GM20000 (cell line): ENCODE data around the gene PTTG2.

Experiments used
- DNase-seq: peaks from one replicate; pipeline ENCODE4 v3.0.0; 2012; ENCODE audit warnings: low spot score
- CTCF ChIP-seq: IDR thresholded peaks from 2 replicates; pipeline ENCODE4 v1.5.1; 2012; ENCODE audit warnings: mild to moderate bottlenecking, control low read depth; ENCODE audit errors: extremely low read depth, missing control alignments

PTTG2 gene

GRCh38 chr4:37960679-37961450, 667 bp downstream of the PTTG2 start:
- TF ChIP-seq CTCF: no peak
- no peak for DNase-seq

- TF ChIP-seq CTCF: no peak
- no peak for DNase-seq
Measured at GRCh38 chr4:37964734-37965457, 4.7 kb downstream of the PTTG2 start.

- no peak for DNase-seq
- no peak for TF ChIP-seq CTCF
Measured at GRCh38 chr4:37966044-37966443, 5.8 kb downstream of the PTTG2 start.

GRCh38 chr4:37967736-37968135, 7.5 kb downstream of the PTTG2 start:
- DNase-seq: no peak
- no peak for TF ChIP-seq CTCF

- no peak for TF ChIP-seq CTCF
- no peak for DNase-seq
Measured at GRCh38 chr4:37968747-37969146, 8.5 kb downstream of the PTTG2 start.

- peak; percentile 21 for TF ChIP-seq CTCF
- no peak for DNase-seq
Measured at GRCh38 chr4:37970702-37971101, 10.5 kb downstream of the PTTG2 start.

- DNase-seq: no peak
- TF ChIP-seq CTCF: no peak
Measured at GRCh38 chr4:37971202-37971601, 11.0 kb downstream of the PTTG2 start.
